ENCODE data around the gene EBF3. TPM values are rescaled to one million over a fixed set of nuclear protein-coding genes. Genes with fewer than 3 reads are reported as not detected.

EBF3 gene
- total and polyA plus RNA-seq, 2 donors (not counting 3 experiments of a cell fraction or from before 2014, with no cell fraction given): 0.92 to 2.7 TPM

DNA sequence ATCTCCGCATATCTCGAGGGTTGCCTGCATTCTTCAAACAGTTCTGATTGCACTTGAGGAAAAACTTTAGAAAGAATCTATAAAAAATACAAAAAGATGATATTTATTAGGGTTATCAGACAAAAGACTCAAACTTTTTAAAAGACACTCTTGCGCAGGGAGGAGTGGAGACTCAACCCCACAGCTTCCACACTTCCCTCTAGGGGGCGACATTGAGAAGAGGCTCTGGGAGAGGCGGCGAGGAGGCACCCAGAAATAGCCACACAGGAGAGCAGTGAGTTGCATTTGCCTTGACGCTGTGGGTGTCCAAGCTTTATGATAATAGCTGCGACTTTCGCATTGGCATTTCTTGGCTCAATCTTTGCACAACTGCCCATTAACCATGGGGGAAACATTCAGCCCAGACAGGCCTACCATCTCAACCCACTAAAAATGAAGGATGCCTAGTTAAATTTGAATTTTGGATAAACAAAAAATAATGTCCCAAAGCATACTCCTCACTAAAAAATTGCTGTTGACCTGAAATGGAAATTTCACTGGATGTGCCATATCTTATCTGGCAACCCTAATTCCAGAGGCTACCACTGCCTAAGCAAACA, 86.2 kb downstream of the EBF3 start:
- H3K27me3 ChIP-seq (ENCODE audit: control insufficient read depth in 2 of 2, insufficient read depth in 2 of 2, low read length in 2 of 2): no peaks in the 10 kb centered on the region
- no peak for FAIRE-seq
- DNase-seq (ENCODE audit: low read depth, low spot score): no peak
- no peaks in the 10 kb centered on the region for H3K79me2 ChIP-seq (ENCODE audit: control insufficient read depth, insufficient read depth, low read length)
- TF ChIP-seq EZH2 (IDR thresholded peaks at IDR 0.05; ENCODE audit: borderline replicate concordance, low read depth, low read length, severe bottlenecking): no peak
- TF ChIP-seq, protein P1, sequence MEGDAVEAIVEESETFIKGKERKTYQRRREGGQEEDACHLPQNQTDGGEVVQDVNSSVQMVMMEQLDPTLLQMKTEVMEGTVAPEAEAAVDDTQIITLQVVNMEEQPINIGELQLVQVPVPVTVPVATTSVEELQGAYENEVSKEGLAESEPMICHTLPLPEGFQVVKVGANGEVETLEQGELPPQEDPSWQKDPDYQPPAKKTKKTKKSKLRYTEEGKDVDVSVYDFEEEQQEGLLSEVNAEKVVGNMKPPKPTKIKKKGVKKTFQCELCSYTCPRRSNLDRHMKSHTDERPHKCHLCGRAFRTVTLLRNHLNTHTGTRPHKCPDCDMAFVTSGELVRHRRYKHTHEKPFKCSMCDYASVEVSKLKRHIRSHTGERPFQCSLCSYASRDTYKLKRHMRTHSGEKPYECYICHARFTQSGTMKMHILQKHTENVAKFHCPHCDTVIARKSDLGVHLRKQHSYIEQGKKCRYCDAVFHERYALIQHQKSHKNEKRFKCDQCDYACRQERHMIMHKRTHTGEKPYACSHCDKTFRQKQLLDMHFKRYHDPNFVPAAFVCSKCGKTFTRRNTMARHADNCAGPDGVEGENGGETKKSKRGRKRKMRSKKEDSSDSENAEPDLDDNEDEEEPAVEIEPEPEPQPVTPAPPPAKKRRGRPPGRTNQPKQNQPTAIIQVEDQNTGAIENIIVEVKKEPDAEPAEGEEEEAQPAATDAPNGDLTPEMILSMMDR (IDR thresholded peaks at IDR 0.05; ENCODE audit: extremely low read depth in 1 of 2, insufficient read depth in 1 of 2, low read depth in 1 of 2, low read length in 2 of 2): peak; percentile 15 to 21
- CTCF ChIA-PET: no interaction called here
- intact Hi-C loops (cut with micrococcal nuclease): no loop called here
- no TSS peak for BruUV-seq (replicated peaks)
- H3K4me2 ChIP-seq (ENCODE audit: insufficient read depth, low read length): no peak overlapping the region
- no peaks in the 10 kb centered on the region for H4K20me1 ChIP-seq (replicated peaks; ENCODE audit: control insufficient read depth, extremely low read depth, insufficient read depth, low read length)
- POLR2A ChIA-PET: no interaction called here
- H3K4me3 ChIP-seq (replicated peaks in 1 of 3; ENCODE audit: insufficient read depth in 1 of 3, low read depth in 1 of 3, low read length in 3 of 3): no peak overlapping the region
- no peak overlapping the region for H2AFZ ChIP-seq (ENCODE audit: low read depth, low read length)
- H3K36me3 ChIP-seq (ENCODE audit: control insufficient read depth in 2 of 2, extremely low read depth in 1 of 2, insufficient read depth in 2 of 2, low read length in 2 of 2): no peaks in the 10 kb centered on the region
- H3K4me1 ChIP-seq (ENCODE audit: control insufficient read depth, extremely low read depth, insufficient read depth, low read length): no peaks in the 10 kb centered on the region
- no peaks in the 10 kb centered on the region for H3K9me3 ChIP-seq (replicated peaks; ENCODE audit: control insufficient read depth, insufficient read depth, low read length)
- no peak overlapping the region for H3K27ac ChIP-seq (ENCODE audit: insufficient read depth, low read depth, low read length)
- no peak overlapping the region for H3K9ac ChIP-seq (replicated peaks; ENCODE audit: extremely low read depth, insufficient read depth, low read length)
- dilution Hi-C loops (cut with MboI; ENCODE audit: extremely low pct_ligation_motif_present, low sequenced_read_pairs): no loop called here
- H3K9me1 ChIP-seq (replicated peaks; ENCODE audit: control insufficient read depth, extremely low read depth, insufficient read depth, low read length): no peaks in the 10 kb centered on the region

DNA sequence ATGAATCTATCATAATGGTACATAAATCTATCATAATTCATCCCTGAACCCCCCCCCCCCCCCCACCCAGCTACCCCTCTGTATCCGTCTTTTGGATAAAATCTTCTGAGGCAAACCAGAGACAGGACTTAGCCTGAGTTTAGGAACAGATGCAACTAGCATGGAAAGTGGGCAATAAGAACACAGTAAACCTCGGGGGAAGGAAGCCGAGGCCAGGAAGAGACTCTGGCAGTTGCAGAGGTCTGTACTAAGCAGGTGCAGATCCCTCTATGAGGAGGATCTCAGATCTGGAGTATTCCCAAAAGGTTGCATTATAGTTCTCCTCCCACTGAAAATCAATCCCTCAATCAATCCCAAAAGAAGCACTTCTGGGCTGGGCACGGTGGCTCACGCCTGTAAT, 87.2 kb downstream of the EBF3 start:
- POLR2A ChIA-PET: no interaction called here
- no peaks in the 10 kb centered on the region for H3K4me1 ChIP-seq (ENCODE audit: control insufficient read depth, extremely low read depth, insufficient read depth, low read length)
- FAIRE-seq (no peak), DNase-seq (ENCODE audit: low read depth, low spot score) (no peak)
- BruUV-seq (replicated peaks): no TSS peak
- no peaks in the 10 kb centered on the region for H3K36me3 ChIP-seq (ENCODE audit: control insufficient read depth in 2 of 2, extremely low read depth in 1 of 2, insufficient read depth in 2 of 2, low read length in 2 of 2)
- no peaks in the 10 kb centered on the region for H3K9me3 ChIP-seq (replicated peaks; ENCODE audit: control insufficient read depth, insufficient read depth, low read length)
- intact Hi-C loops (cut with micrococcal nuclease) (no loop called here), dilution Hi-C loops (cut with MboI; ENCODE audit: extremely low pct_ligation_motif_present, low sequenced_read_pairs) (no loop called here)
- no peaks in the 10 kb centered on the region for H3K79me2 ChIP-seq (ENCODE audit: control insufficient read depth, insufficient read depth, low read length)
- no peaks in the 10 kb centered on the region for H3K27me3 ChIP-seq (ENCODE audit: control insufficient read depth in 2 of 2, insufficient read depth in 2 of 2, low read length in 2 of 2)
- TF ChIP-seq, protein P1 (IDR thresholded peaks at IDR 0.05; ENCODE audit: extremely low read depth in 1 of 2, insufficient read depth in 1 of 2, low read depth in 1 of 2, low read length in 2 of 2): no peak
- TF ChIP-seq EZH2 (IDR thresholded peaks at IDR 0.05; ENCODE audit: borderline replicate concordance, low read depth, low read length, severe bottlenecking): no peak
- no peak for TF ChIP-seq GATA2 (IDR thresholded peaks at IDR 0.05; ENCODE audit: insufficient read depth, insufficient read length, low read depth, low read length)
- no peak for TF ChIP-seq MYC (IDR thresholded peaks at IDR 0.05; ENCODE audit: low read depth, low read length)
- no peak for TF ChIP-seq POLR2A (IDR thresholded peaks at IDR 0.05; ENCODE audit: low read depth, low read length)
- no peak for TF ChIP-seq JUN (IDR thresholded peaks at IDR 0.05; ENCODE audit: borderline replicate concordance, insufficient read depth, insufficient read length, low read depth)
- TF ChIP-seq, protein P2, sequence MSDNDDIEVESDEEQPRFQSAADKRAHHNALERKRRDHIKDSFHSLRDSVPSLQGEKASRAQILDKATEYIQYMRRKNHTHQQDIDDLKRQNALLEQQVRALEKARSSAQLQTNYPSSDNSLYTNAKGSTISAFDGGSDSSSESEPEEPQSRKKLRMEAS (IDR thresholded peaks at IDR 0.05; ENCODE audit: insufficient read depth, insufficient read length): no peak
- no peak for TF ChIP-seq FOS (IDR thresholded peaks at IDR 0.05; ENCODE audit: borderline replicate concordance, insufficient read depth, low read length)
- TF ChIP-seq POLR2AphosphoS5 (IDR thresholded peaks at IDR 0.05; ENCODE audit: insufficient read depth, low read depth, low read length): no peak
- H3K4me2 ChIP-seq (ENCODE audit: insufficient read depth, low read length): no peak overlapping the region
- CTCF ChIA-PET: no interaction called here
- no peak overlapping the region for H3K27ac ChIP-seq (ENCODE audit: insufficient read depth, low read depth, low read length)
- H2AFZ ChIP-seq (ENCODE audit: low read depth, low read length): no peak overlapping the region
- no peaks in the 10 kb centered on the region for H4K20me1 ChIP-seq (replicated peaks; ENCODE audit: control insufficient read depth, extremely low read depth, insufficient read depth, low read length)
- H3K9me1 ChIP-seq (replicated peaks; ENCODE audit: control insufficient read depth, extremely low read depth, insufficient read depth, low read length): no peaks in the 10 kb centered on the region
- H3K4me3 ChIP-seq (replicated peaks in 1 of 3; ENCODE audit: insufficient read depth in 1 of 3, low read depth in 1 of 3, low read length in 3 of 3): no peak overlapping the region
- no peak overlapping the region for H3K9ac ChIP-seq (replicated peaks; ENCODE audit: extremely low read depth, insufficient read depth, low read length)
